Esophagus squamous epithelium (tissue), 4 donors: Measurements from ENCODE around the gene SLC35A1.

ENCODE experiments used
- POLR2A ChIP-seq, 4 donors: fragments of 450-650 bp; IDR thresholded peaks; one replicate each; pipeline ENCODE4 v1.6.1; 2017; ENCODE audit warnings: antibody characterized with exemption in 4 of 4, mild to moderate bottlenecking in 4 of 4, moderate library complexity in 3 of 4
- TF ChIP-seq, protein P1 (sequence below), 6 experiments: fragments of 450-650 bp in 4 of 6; fragments of 200-600 bp in 2 of 6; sonication (generic) in 2 of 6; IDR thresholded peaks; one replicate each; pipeline ENCODE4 v1.5.1; 2016 to 2019; ENCODE audit warnings: antibody characterized with exemption in 6 of 6, mild to moderate bottlenecking in 4 of 6, moderate library complexity in 4 of 6

GRCh38 chr6:87426789-87427188 lies 46.0 kb upstream of the SLC35A1 start:
- TF ChIP-seq, protein P1, sequence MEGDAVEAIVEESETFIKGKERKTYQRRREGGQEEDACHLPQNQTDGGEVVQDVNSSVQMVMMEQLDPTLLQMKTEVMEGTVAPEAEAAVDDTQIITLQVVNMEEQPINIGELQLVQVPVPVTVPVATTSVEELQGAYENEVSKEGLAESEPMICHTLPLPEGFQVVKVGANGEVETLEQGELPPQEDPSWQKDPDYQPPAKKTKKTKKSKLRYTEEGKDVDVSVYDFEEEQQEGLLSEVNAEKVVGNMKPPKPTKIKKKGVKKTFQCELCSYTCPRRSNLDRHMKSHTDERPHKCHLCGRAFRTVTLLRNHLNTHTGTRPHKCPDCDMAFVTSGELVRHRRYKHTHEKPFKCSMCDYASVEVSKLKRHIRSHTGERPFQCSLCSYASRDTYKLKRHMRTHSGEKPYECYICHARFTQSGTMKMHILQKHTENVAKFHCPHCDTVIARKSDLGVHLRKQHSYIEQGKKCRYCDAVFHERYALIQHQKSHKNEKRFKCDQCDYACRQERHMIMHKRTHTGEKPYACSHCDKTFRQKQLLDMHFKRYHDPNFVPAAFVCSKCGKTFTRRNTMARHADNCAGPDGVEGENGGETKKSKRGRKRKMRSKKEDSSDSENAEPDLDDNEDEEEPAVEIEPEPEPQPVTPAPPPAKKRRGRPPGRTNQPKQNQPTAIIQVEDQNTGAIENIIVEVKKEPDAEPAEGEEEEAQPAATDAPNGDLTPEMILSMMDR (IDR thresholded peaks at IDR 0.05), result no peak
- no peak for TF ChIP-seq POLR2A (IDR thresholded peaks at IDR 0.05)
